Measurements from ENCODE around the gene CARNS1.

CARNS1 gene

GRCh38 chr11:67367761-67368227 lies 47.7 kb upstream of the CARNS1 start:
- Histone ChIP-seq H3K4me1 (ENCODE audit: insufficient read depth, poor library complexity, severe bottlenecking) (no peaks in the 10 kb centered on the region), H3K4me3 (ENCODE audit: severe bottlenecking) (no peak overlapping the region), H3K36me3 (ENCODE audit: low read depth) (no peaks in the 10 kb centered on the region), H3K27me3 (ENCODE audit: insufficient read depth, poor library complexity, severe bottlenecking) (no peaks in the 10 kb centered on the region), H3K9me3 (ENCODE audit: severe bottlenecking) (no peaks in the 10 kb centered on the region), H3K27ac (ENCODE audit: poor library complexity, severe bottlenecking) (no peak overlapping the region)
- DNase-seq (ENCODE audit: low spot score) = no peak
- no peak for TF ChIP-seq CTCF (IDR thresholded peaks at IDR 0.05; ENCODE audit: poor library complexity, severe bottlenecking)
- no peak for ATAC-seq (ENCODE audit: low read depth)

- Histone ChIP-seq H3K4me3 (ENCODE audit: severe bottlenecking) (no peak overlapping the region), H3K27me3 (ENCODE audit: insufficient read depth, poor library complexity, severe bottlenecking) (no peaks in the 10 kb centered on the region), H3K36me3 (ENCODE audit: low read depth) (no peaks in the 10 kb centered on the region), H3K27ac (ENCODE audit: poor library complexity, severe bottlenecking) (no peak overlapping the region), H3K4me1 (ENCODE audit: insufficient read depth, poor library complexity, severe bottlenecking) (no peaks in the 10 kb centered on the region), H3K9me3 (ENCODE audit: severe bottlenecking) (no peaks in the 10 kb centered on the region)
- DNase-seq (ENCODE audit: low spot score) (no peak), ATAC-seq (ENCODE audit: low read depth) (no peak)
- TF ChIP-seq CTCF (IDR thresholded peaks at IDR 0.05; ENCODE audit: poor library complexity, severe bottlenecking) = no peak
Observed at GRCh38 chr11:67368621-67369020, 46.9 kb upstream of the CARNS1 start.

- no peaks in the 10 kb centered on the region for H3K36me3 ChIP-seq (ENCODE audit: low read depth)
- TF ChIP-seq CTCF (IDR thresholded peaks at IDR 0.05; ENCODE audit: poor library complexity, severe bottlenecking) = no peak
- H3K4me1 ChIP-seq (ENCODE audit: insufficient read depth, poor library complexity, severe bottlenecking) = no peaks in the 10 kb centered on the region
- DNase-seq (ENCODE audit: low spot score) (no peak), ATAC-seq (ENCODE audit: low read depth) (no peak)
- no peaks in the 10 kb centered on the region for H3K9me3 ChIP-seq (ENCODE audit: severe bottlenecking)
- no peaks in the 10 kb centered on the region for H3K27me3 ChIP-seq (ENCODE audit: insufficient read depth, poor library complexity, severe bottlenecking)
- no peak overlapping the region for H3K27ac ChIP-seq (ENCODE audit: poor library complexity, severe bottlenecking)
- no peak overlapping the region for H3K4me3 ChIP-seq (ENCODE audit: severe bottlenecking)
Observed at GRCh38 chr11:67369275-67369674, 46.2 kb upstream of the CARNS1 start.

- ATAC-seq (ENCODE audit: low read depth) = no peak
- no peak for TF ChIP-seq CTCF (IDR thresholded peaks at IDR 0.05; ENCODE audit: poor library complexity, severe bottlenecking)
- peaks cover 5% of the 10 kb centered on the region for H3K4me1 ChIP-seq (ENCODE audit: insufficient read depth, poor library complexity, severe bottlenecking)
- no peak overlapping the region for H3K4me3 ChIP-seq (ENCODE audit: severe bottlenecking)
- no peak for DNase-seq (ENCODE audit: low spot score)
- no peaks in the 10 kb centered on the region for H3K9me3 ChIP-seq (ENCODE audit: severe bottlenecking)
- H3K36me3 ChIP-seq (ENCODE audit: low read depth) = no peaks in the 10 kb centered on the region
- H3K27ac ChIP-seq (ENCODE audit: poor library complexity, severe bottlenecking) = no peak overlapping the region
- no peaks in the 10 kb centered on the region for H3K27me3 ChIP-seq (ENCODE audit: insufficient read depth, poor library complexity, severe bottlenecking)
Observed at GRCh38 chr11:67369801-67370284, 45.6 kb upstream of the CARNS1 start.

GRCh38 chr11:67370351-67371076 lies 45.0 kb upstream of the CARNS1 start:
- TF ChIP-seq CTCF (IDR thresholded peaks at IDR 0.05; ENCODE audit: poor library complexity, severe bottlenecking) = no peak
- Histone ChIP-seq H3K27me3 (ENCODE audit: insufficient read depth, poor library complexity, severe bottlenecking) (no peaks in the 10 kb centered on the region), H3K4me3 (ENCODE audit: severe bottlenecking) (no peak overlapping the region), H3K4me1 (ENCODE audit: insufficient read depth, poor library complexity, severe bottlenecking) (peaks cover 8% of the 10 kb centered on the region), H3K27ac (ENCODE audit: poor library complexity, severe bottlenecking) (peak overlapping the region; percentile 89), H3K36me3 (ENCODE audit: low read depth) (no peaks in the 10 kb centered on the region), H3K9me3 (ENCODE audit: severe bottlenecking) (no peaks in the 10 kb centered on the region)
- DNase-seq (ENCODE audit: low spot score) (no peak), ATAC-seq (ENCODE audit: low read depth) (no peak)

Data from RWPE2 (cell line).